ENCODE results near the gene ARPP19.
"Not testable (repeated sequence)": the region's sequence is repeated elsewhere in the genome, so short reads cannot be mapped to it uniquely, and the experiment has no call there.

The ARPP19 gene

DNA sequence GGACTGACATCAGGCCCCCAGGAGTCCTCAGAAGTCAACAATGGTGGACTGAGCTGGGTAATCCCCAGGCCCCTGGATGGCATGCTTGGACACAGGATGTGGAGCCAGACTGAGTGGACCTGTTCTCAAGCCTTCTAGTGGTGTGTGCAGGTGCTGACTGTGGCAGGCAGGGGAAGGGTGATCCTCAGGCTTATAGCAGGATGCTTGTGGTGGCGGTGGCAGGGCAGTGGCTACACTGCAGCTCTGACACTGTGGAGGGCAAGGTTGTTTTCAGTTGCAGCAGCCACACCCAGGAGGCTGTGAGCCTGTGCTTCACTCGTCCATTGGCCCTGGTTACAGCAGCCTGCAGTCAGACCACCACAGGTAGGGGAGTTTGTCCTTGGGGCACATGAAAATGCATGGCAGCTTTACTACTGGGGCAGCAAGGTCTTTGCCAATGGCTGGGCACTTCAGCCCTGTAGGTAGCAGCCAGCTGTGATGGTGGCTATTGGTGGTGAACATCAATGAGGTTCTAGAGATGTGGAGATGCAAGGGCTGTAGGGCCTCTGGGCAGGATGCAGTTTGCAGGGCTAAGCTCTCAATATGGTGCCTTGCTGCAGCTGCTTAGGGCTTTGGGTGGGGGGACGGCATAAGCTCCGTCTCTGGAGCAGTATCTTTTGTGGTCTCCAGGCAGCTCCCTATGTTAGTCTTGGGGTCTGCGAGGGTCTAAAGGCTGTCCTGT, 22.6 kb downstream of the ARPP19 start:
- no peak for DNase-seq

GRCh38 chr15:52540374-52541012, 28.3 kb downstream of the ARPP19 start:
- no peak for DNase-seq

- no peak for DNase-seq
Observed at GRCh38 chr15:52537459-52537858, 31.4 kb downstream of the ARPP19 start.

DNA sequence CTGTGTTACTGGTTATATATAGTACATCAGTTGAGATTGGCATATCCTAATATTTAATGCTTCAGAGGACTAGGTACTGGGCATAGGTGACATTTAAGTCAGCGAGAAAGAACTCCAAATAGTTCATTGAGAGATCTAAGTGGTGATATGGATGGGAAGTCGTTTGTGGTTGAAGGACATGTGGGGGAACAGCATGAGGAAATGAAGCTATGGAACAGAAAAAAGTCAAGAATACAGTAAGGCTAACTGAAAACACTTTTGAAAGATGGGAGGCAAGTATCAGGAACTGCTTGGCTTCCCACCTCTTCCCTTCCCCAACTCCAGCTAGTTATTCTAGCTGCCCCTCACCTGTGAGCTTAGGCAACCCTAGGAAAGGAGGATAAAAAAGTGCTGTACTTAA, 36.4 kb downstream of the ARPP19 start:
- no peak for DNase-seq

DNA sequence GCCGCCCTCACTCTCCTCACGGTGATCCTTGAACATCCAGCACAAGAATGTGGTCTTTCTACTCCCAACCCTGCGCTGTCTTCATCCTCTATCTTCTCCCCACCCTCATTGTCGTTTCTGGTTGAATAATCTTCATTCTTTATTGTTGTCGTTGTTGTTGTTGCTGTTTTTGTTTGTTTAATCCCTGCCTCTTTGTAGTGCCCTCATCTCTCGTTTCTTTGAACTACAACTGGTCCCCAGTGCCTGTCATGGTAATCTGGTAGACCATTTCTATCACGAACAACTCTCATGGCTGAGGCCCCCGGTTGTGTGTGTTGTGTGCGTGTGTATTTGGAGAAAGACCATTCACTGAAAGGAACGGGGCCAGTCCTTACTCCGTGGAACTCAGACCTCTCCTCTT, 38.9 kb downstream of the ARPP19 start:
- no peak for DNase-seq

DNA sequence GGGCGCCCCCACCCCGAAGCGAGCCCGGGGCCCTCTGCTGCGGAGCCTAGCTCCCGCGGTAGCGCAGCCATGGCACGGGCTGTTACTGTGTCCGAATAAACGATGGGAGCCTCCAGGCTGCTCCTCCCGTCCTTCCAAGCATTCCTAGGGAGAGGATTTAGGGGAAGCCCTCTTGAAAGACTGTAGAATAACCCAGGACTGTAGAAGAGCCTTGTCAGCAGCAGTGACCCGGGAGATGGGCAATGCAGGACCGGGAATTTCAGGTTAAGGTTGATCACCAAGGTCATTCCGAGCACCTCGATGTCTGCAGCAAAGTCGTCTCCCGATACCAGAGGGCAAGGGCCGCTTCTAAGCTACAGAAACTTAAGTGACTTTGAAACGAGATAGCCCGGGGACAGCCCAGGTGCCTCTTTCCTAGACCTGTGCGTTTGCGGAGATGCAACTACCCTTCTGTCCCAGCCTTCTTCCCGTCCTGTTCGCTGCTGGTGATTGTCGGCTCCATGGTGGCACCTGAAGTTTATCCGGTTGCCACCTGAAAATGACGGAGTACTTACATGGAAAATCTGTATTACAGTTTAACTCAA, 39.4 kb downstream of the ARPP19 start:
- no peak for DNase-seq

GRCh38 chr15:52528564-52529340, 40.1 kb downstream of the ARPP19 start, which contains the start of gene MYO5A:
Gene MYO5A, minus strand, starts transcription at chr15:52528880. Its CDS starts 74 bp downstream, at chr15:52528806.
- DNase-seq: peak; percentile 76

DNA sequence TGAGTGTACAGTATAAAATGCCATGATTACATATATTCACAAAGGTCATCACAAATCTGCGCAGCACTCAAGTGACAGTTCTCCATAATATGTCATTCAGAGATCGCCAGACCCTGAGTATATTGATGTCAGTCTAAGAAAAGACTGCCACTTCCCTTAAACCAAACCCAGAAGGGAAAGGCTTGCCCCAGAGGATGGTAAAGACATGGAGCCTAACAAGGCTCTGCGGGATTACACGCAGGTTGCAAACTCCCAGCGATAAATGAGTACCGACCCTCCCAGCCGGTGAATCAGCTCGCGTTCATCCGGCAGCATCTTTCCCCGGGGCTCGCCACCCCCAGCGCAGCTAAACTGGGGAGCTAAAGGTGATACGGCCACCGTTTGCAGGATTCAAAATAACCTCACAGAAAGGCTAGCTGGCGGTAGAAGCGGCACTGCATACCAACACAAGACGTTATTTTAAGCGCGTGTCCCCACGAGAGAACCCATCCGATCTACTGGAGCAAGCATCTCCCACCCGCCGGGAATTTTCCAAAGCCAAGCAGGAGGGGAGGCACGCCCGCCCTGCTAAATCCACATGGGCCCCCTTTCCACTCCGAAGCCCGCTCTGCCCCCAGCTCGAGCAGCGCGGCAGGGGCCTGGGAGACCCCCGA, 40.8 kb downstream of the ARPP19 start:
- no peak for DNase-seq

GRCh38 chr15:52527196-52527910, 41.5 kb downstream of the ARPP19 start:
- no peak for DNase-seq

GRCh38 chr15:52524223-52525136, 44.4 kb downstream of the ARPP19 start:
- no peak for DNase-seq

GRCh38 chr15:52523647-52524046, 45.2 kb downstream of the ARPP19 start:
- DNase-seq: no peak

- no peak for DNase-seq
Observed at GRCh38 chr15:52523192-52523591, 45.6 kb downstream of the ARPP19 start.

DNA sequence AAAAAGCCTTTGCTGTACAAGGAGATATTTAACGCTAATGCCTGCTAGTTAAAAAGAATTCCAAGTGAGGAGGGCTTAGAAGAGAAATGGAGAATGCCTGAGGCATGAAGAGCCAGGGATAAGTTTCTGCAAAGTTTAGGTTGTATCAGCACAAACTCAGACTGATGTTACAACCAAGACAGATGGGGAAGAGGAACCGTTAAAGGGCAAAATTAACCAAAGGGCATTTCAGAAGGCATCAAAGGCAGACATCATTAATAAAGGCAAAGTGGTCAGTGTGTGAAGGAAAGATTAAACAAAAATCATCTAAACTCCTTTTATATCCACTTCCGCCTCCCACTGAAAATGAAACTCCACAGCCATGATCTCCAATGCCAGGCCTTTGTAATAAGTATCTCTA, 47.1 kb downstream of the ARPP19 start:
- no peak for DNase-seq

- no peak for DNase-seq
Observed at GRCh38 chr15:52520421-52520820, 48.4 kb downstream of the ARPP19 start.

GRCh38 chr15:52518487-52519371, 50.1 kb downstream of the ARPP19 start:
- no peak for DNase-seq

DNA sequence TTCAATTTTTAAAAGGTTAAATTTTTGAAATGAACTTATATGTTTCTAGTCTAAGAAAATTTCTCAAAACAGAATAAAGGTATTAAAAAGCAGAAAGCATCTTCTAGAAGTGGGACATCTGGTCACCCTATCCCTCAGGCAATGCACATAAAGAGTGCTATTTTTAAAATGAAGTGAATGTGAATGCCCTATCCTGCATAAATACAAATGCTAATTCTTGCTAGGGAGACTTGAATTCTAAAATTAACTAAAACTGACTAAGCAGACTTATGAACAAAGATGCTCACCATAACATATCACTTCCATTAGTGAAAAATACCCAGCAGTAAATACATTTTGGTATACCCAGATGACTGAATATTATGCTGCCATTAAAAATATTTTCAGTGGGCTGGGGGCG, 51.8 kb downstream of the ARPP19 start:
- DNase-seq: no peak

DNA sequence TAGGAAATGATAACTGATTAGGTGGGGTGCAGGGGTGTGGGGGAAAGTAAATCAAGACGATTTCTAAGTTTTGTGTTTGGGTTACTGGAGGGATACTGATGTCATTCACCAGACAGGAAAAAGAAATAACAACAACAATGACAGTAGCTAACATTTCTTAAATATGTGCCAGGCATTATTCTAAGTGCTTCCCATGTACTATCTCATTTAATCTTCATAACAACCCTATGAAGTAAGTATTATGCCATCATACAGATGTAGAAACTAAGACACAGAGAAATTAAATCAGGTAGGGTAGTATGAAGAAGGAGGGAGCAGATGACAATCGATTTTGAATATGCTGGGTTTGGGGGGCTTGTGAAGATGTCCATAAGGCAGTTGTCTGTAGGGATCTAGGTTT, 53.5 kb downstream of the ARPP19 start:
- DNase-seq: no peak

DNA sequence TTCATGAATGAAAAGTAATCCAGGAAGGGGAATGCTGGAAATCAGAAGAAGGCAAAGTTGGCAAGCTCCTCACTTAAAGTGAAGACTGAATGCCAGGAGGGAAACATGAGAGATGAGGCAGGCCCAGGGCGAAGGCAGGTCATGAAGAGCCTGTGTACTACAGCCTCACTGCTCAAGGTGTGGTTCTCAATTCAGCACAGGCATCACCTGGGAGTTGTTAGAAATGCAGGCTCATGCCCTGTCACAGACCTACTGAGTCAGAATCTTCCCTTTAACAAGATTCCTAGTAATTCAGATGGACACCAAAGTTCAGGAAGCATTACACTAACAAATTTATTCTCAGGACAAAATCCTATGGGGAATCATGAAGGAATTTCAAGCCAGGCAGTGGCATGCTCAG, 54.3 kb downstream of the ARPP19 start:
- DNase-seq: no peak

GRCh38 chr15:52512869-52513268, 56.0 kb downstream of the ARPP19 start:
- not testable (repeated sequence) for DNase-seq

DNA sequence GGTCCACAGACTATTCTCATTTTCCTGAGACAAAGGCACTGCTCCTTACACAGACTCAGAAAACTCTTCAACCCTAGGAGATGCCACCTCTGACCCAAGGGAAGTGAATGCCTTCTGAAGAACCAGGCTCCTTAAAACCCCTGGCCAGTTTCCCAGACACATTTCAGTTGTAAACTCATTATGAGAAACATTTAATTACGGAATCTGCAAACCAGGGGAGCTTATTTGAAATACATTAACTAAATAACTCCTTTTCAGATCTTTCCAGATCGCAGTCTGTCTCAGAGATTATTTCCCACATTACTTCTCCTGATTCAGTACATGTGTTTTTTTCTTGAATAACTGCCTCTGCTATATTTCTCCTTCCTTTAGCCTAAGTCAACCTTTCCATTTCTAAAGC, 57.7 kb downstream of the ARPP19 start:
- no peak for DNase-seq

Measured in T1000 (cell line).